K562 (cell line): Measurements from ENCODE around the gene UNC119. TPM values are rescaled to one million over a fixed set of nuclear protein-coding genes. Genes with fewer than 3 reads are reported as not detected.

Source experiments
- ASH1L ChIP-seq: fragments of 450-650 bp; IDR thresholded peaks from 2 replicates; pipeline ENCODE4 v1.6.1; 2018; ENCODE audit warnings: borderline replicate concordance, mild to moderate bottlenecking, low read depth; ENCODE audit not compliant: partially characterized antibody
- CCNT2 ChIP-seq: IDR thresholded peaks from 2 replicates; pipeline ENCODE4 v1.6.1; 2011; ENCODE audit warnings: borderline replicate concordance, low read depth, mild to moderate bottlenecking, moderate library complexity, mixed read lengths, low read length; ENCODE audit not compliant: insufficient read length; ENCODE audit errors: extremely low read depth
- ELF1 ChIP-seq: fragments of 200-800 bp; sonication (Bioruptor generic); IDR thresholded peaks from 2 replicates; pipeline ENCODE4 v1.6.1; 2016; ENCODE audit warnings: missing genetic modification characterization, missing compliant biosample characterization
- EP300 ChIP-seq: IDR thresholded peaks from 2 replicates; pipeline ENCODE4 v1.6.1; 2012; ENCODE audit warnings: low read length, improper control_type of control experiment
- ESRRB ChIP-seq: fragments of 250-450 bp; sonication (Bioruptor Pico); IDR thresholded peaks from 2 replicates; pipeline ENCODE4 v1.5.0; 2020; ENCODE audit warnings: mild to moderate bottlenecking, moderate library complexity, borderline replicate concordance
- GTF2A2 ChIP-seq: IDR thresholded peaks from 2 replicates; pipeline ENCODE4 v1.6.1; 2016; ENCODE audit warnings: mild to moderate bottlenecking, missing genetic modification characterization, missing compliant biosample characterization
- HCFC1 ChIP-seq: IDR thresholded peaks from 2 replicates; pipeline ENCODE4 v1.6.1; 2012; ENCODE audit warnings: low read depth, low read length, improper control_type of control experiment
- NFXL1 ChIP-seq: fragments of 450-650 bp; formaldehyde crosslinking; IDR thresholded peaks from 2 replicates; pipeline ENCODE4 v1.4.0; 2021; ENCODE audit warnings: mild to moderate bottlenecking
- NFYB ChIP-seq: IDR thresholded peaks from 2 replicates; pipeline ENCODE4 v1.6.1; 2011; ENCODE audit warnings: mild to moderate bottlenecking, moderate library complexity; ENCODE audit not compliant: insufficient read length; ENCODE audit errors: extremely low read depth
- POLR2B ChIP-seq: fragments of 450-650 bp; IDR thresholded peaks from 2 replicates; pipeline ENCODE4 v1.6.1; 2018; ENCODE audit warnings: low read depth; ENCODE audit not compliant: partially characterized antibody
- POLR2G ChIP-seq: fragments of 200-400 bp; formaldehyde crosslinking; IDR thresholded peaks from 2 replicates; pipeline ENCODE4 v1.6.1; 2017; ENCODE audit warnings: low read depth, mild to moderate bottlenecking, antibody characterized with exemption, low read length, moderate library complexity
- PTBP1 ChIP-seq: fragments of 200-400 bp; formaldehyde crosslinking; IDR thresholded peaks from 2 replicates; pipeline ENCODE4 v1.6.1; 2017; ENCODE audit warnings: low read depth, low read length
- RBM17 ChIP-seq: fragments of 200-400 bp; formaldehyde crosslinking; IDR thresholded peaks from 2 replicates; pipeline ENCODE4 v1.6.1; 2017; ENCODE audit warnings: low read depth, mild to moderate bottlenecking, low read length, borderline replicate concordance
- SMAD4 ChIP-seq: fragments of 250-450 bp; sonication (Bioruptor Pico); conservative IDR thresholded peaks from 2 replicates; pipeline ENCODE4 v1.8.0; 2021; ENCODE audit warnings: inconsistent platforms, mild to moderate bottlenecking, moderate library complexity
- SOX6 ChIP-seq: fragments of 450-650 bp; IDR thresholded peaks from 2 replicates; pipeline ENCODE4 v1.6.1; 2014; ENCODE audit warnings: mild to moderate bottlenecking
- STAT5B ChIP-seq: fragments of 250-450 bp; sonication (Bioruptor Pico); IDR thresholded peaks from 2 replicates; pipeline ENCODE4 v1.8.0; 2021; ENCODE audit warnings: mild to moderate bottlenecking, inconsistent platforms
- TARDBP ChIP-seq: fragments of 450-650 bp; IDR thresholded peaks from 2 replicates; pipeline ENCODE4 v1.6.1; 2016
- TCFL5 ChIP-seq: fragments of 250-450 bp; sonication (Bioruptor Pico); conservative IDR thresholded peaks from 2 replicates; pipeline ENCODE4 v1.6.1; 2021; ENCODE audit warnings: mild to moderate bottlenecking, moderate library complexity, matching md5 sums
- ZNF121 ChIP-seq: sonication (generic); formaldehyde crosslinking; conservative IDR thresholded peaks from 2 replicates; pipeline ENCODE4 v1.8.0; 2022; ENCODE audit warnings: missing genetic modification reagents
- ZNF24 ChIP-seq: fragments of 450-650 bp; IDR thresholded peaks from 2 replicates; pipeline ENCODE4 v1.6.1; 2016
- ZNF354B ChIP-seq: fragments of 250-450 bp; sonication (Bioruptor Pico); IDR thresholded peaks from 2 replicates; pipeline ENCODE4 v1.4.0; 2020
- ZNF445 ChIP-seq: fragments of 250-450 bp; sonication (Bioruptor Pico); IDR thresholded peaks from 2 replicates; pipeline ENCODE4 v1.4.0; 2020; ENCODE audit warnings: low read depth, mild to moderate bottlenecking, moderate library complexity
- ZNF589 ChIP-seq: fragments of 200-800 bp; sonication (Bioruptor generic); IDR thresholded peaks from 2 replicates; pipeline ENCODE4 v1.6.1; 2016; ENCODE audit warnings: low read depth, missing genetic modification characterization, missing compliant biosample characterization
- ZNF707 ChIP-seq: fragments of 250-450 bp; sonication (Bioruptor Pico); conservative IDR thresholded peaks from 2 replicates; pipeline ENCODE4 v1.8.0; 2022; ENCODE audit warnings: inconsistent platforms, mild to moderate bottlenecking, moderate library complexity
- polyA plus RNA-seq, 8 experiments: library from polyadenylated mRNA; depleted of rRNA in 4 of 8; stranded (reverse) in 5 of 8; unstranded in 3 of 8; fragments of >200 nt; fragmentation: Nextera tagmentation in 2 of 8; fragmentation: Illumina TruSeq in 1 of 8; extraction: Ambion mirVana in 2 of 8; extraction: Trizol in 1 of 8; gene quantifications; 2 replicates each; pipeline versions ENCODE4 v1.2.1 to v1.2.3, GENCODE V29; 2011 to 2014; ENCODE audit warnings: inconsistent platforms in 1 of 8, missing spikeins in 1 of 8
- total RNA-seq, 7 experiments: library from RNA; depleted of rRNA in 6 of 7; stranded (reverse); fragments of >200 nt in 6 of 7; fragmentation: Illumina TruSeq in 2 of 7; extraction: Trizol in 2 of 7; gene quantifications; 2 replicates each; pipeline versions ENCODE4 v1.2.1 to v1.2.3, GENCODE V29; 2011 to 2021; ENCODE audit warnings: low replicate concordance in 1 of 7
- TF ChIP-seq, protein P1 (sequence below): fragments of 250-450 bp; sonication (Bioruptor Pico); IDR thresholded peaks from 2 replicates; pipeline ENCODE4 v1.5.0; 2021
- TF ChIP-seq, protein P2 (sequence below): sonication (generic); formaldehyde crosslinking; IDR thresholded peaks from 2 replicates; pipeline ENCODE4 v1.8.0; 2022; ENCODE audit warnings: mild to moderate bottlenecking, low read depth, missing genetic modification reagents
- TF ChIP-seq, protein P3 (sequence below), 2 experiments: fragments of 450-650 bp in 1 of 2; sonication (generic) in 1 of 2; formaldehyde crosslinking in 1 of 2; IDR thresholded peaks in 1 of 2; conservative IDR thresholded peaks in 1 of 2; 2 replicates each; pipeline versions ENCODE4 v1.6.1 to v1.8.1; 2016 to 2023; ENCODE audit warnings: mild to moderate bottlenecking in 2 of 2, moderate library complexity in 2 of 2, inconsistent platforms in 1 of 2, missing genetic modification reagents in 1 of 2

UNC119 gene
- total and polyA plus RNA-seq, 9 of the 15 experiments (the other 6 are each of a cell fraction or from before 2014, with no cell fraction given): 0.37 to 47.7 (median 16.3) TPM

DNA sequence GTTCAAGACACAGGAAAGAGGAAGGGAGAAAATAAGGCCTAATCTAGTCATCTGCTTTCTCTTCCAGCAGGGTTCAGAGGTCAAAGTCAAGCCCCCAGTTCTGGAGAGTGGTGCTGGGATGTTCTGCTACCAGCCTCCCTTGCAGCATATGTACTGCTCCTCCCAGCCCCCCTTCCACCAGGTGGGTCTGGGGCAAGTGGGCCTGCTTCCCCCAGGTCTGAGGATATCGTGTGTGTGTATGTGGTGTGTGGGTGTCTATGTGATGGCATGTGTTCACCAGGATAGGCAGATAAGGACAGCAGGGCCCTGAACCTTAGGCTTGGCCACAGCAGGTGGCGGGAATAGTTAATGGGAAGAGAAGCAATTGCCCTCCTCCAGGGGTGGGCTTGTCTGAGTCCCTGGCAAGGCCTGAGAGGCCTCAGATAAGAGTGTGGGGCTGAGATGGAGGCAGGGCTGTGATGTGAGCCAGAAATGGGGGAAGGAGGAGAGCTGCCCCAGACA, 25.2 kb downstream of the UNC119 start (continued):
- TF ChIP-seq ELF1: no peak
- peak; percentile 97 for TF ChIP-seq SMAD4 (CRISPR knock-in tag)
- TF ChIP-seq, protein P1, sequence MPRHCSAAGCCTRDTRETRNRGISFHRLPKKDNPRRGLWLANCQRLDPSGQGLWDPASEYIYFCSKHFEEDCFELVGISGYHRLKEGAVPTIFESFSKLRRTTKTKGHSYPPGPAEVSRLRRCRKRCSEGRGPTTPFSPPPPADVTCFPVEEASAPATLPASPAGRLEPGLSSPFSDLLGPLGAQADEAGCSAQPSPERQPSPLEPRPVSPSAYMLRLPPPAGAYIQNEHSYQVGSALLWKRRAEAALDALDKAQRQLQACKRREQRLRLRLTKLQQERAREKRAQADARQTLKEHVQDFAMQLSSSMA (CRISPR knock-in tag): no peak
- no peak for TF ChIP-seq ZNF121 (CRISPR knock-in tag)
- TF ChIP-seq ZNF24: 0 out of 2 replicates have a peak, but pooled peaks have one; percentile 8
- TF ChIP-seq STAT5B (CRISPR knock-in tag): no peak
- TF ChIP-seq POLR2G: no peak
- TF ChIP-seq, protein P2, sequence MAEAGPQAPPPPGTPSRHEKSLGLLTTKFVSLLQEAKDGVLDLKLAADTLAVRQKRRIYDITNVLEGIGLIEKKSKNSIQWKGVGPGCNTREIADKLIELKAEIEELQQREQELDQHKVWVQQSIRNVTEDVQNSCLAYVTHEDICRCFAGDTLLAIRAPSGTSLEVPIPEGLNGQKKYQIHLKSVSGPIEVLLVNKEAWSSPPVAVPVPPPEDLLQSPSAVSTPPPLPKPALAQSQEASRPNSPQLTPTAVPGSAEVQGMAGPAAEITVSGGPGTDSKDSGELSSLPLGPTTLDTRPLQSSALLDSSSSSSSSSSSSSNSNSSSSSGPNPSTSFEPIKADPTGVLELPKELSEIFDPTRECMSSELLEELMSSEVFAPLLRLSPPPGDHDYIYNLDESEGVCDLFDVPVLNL (CRISPR knock-in tag): no peak
- peak; percentile 86 for TF ChIP-seq EP300
- no peak for TF ChIP-seq GTF2A2 (tag)
- TF ChIP-seq HCFC1: no peak
- TF ChIP-seq ZNF445 (CRISPR knock-in tag): peak; percentile 26; the same call in 1 of the 2 replicates
- TF ChIP-seq ZNF354B: no peak
- no peak for TF ChIP-seq TCFL5
- no peak for TF ChIP-seq NFYB
- no peak for TF ChIP-seq ASH1L
- TF ChIP-seq TARDBP: peak; percentile 91
- no peak for TF ChIP-seq RBM17
- TF ChIP-seq POLR2B: no peak
- peak; percentile 93 for TF ChIP-seq ZNF589
- TF ChIP-seq NFXL1 (CRISPR knock-in tag): no peak
- TF ChIP-seq, protein P3, sequence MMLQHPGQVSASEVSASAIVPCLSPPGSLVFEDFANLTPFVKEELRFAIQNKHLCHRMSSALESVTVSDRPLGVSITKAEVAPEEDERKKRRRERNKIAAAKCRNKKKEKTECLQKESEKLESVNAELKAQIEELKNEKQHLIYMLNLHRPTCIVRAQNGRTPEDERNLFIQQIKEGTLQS (IDR thresholded peaks at IDR 0.05): no peak
- TF ChIP-seq, protein P3 (CRISPR knock-in tag; conservative IDR thresholded peaks at IDR 0.05): no peak
- TF ChIP-seq ZNF707 (CRISPR knock-in tag): no peak
- peak; percentile 92 for TF ChIP-seq SOX6
- no peak for TF ChIP-seq PTBP1
- no peak for TF ChIP-seq ESRRB
- TF ChIP-seq CCNT2: peak; percentile 67
